Cardiac septum (tissue), 1 donor: ENCODE data around the gene GAS7. TPM values are rescaled to one million over a fixed set of nuclear protein-coding genes. Genes with fewer than 3 reads are reported as not detected.
A peak's percentile ranks its signal among the peaks of the same experiment; 100 is the strongest.

Experiments
- DNase-seq: peaks from one replicate; pipeline ENCODE4 v3.0.0-alpha.2; 2020; ENCODE audit warnings: low spot score
- intact Hi-C: fragments of 100-400 bp; cut with DNase I; formaldehyde crosslinking; loops from one replicate; pipeline ENCODE4 v1.14.0; 2022
- total RNA-seq: library from RNA; stranded (reverse); fragmentation: NEBNext Ultra II Directional; extraction: Animal tissue kit (Norgen Biotek cat#: 25700); gene quantifications from one replicate; pipeline ENCODE4 v1.2.1, GENCODE V29; 2021
- donor health status: DM: no; HTN: no; CAD: no.

Gene GAS7
- total RNA-seq, 1 donor from 2014 or later = 75.9 TPM

GRCh38 chr17:10147040-10147439 is 51.4 kb downstream of the GAS7 start:
- no peak for DNase-seq
- intact Hi-C loops = no loop called here

- intact Hi-C loops = no loop called here
- DNase-seq = no peak
Observed at GRCh38 chr17:10144982-10145381, 53.4 kb downstream of the GAS7 start.

- intact Hi-C loops = no loop called here
- no peak for DNase-seq
Observed at GRCh38 chr17:10144456-10144855, 54.0 kb downstream of the GAS7 start.

- DNase-seq = no peak
- intact Hi-C loops = no loop called here
Observed at GRCh38 chr17:10141436-10141835, 57.0 kb downstream of the GAS7 start.

GRCh38 chr17:10139577-10139976 is 58.8 kb downstream of the GAS7 start:
- no peak for DNase-seq
- intact Hi-C loops = no loop called here

GRCh38 chr17:10136258-10136981 is 62.0 kb downstream of the GAS7 start:
- DNase-seq = no peak
- intact Hi-C loops = no loop called here

GRCh38 chr17:10135539-10136257 is 62.7 kb downstream of the GAS7 start:
- DNase-seq = no peak
- intact Hi-C loops = no loop called here

GRCh38 chr17:10130677-10131076 is 67.7 kb downstream of the GAS7 start:
- DNase-seq = no peak
- intact Hi-C loops = no loop called here

- intact Hi-C loops = no loop called here
- DNase-seq = no peak
Observed at GRCh38 chr17:10130263-10130662, 68.1 kb downstream of the GAS7 start.

GRCh38 chr17:10127819-10128425 is 70.5 kb downstream of the GAS7 start:
- DNase-seq = peak; percentile 89
- intact Hi-C loops = no loop called here

GRCh38 chr17:10126616-10127501 is 71.5 kb downstream of the GAS7 start:
- no peak for DNase-seq
- intact Hi-C loops = no loop called here

- DNase-seq = no peak
- intact Hi-C loops = no loop called here
Observed at GRCh38 chr17:10126276-10126615, 72.2 kb downstream of the GAS7 start.

GRCh38 chr17:10125531-10126275 is 72.7 kb downstream of the GAS7 start:
- DNase-seq = no peak
- intact Hi-C loops = no loop called here

- intact Hi-C loops = no loop called here
- no peak for DNase-seq
Observed at GRCh38 chr17:10123093-10123492, 75.3 kb downstream of the GAS7 start.

GRCh38 chr17:10121971-10122707 is 76.3 kb downstream of the GAS7 start:
- no peak for DNase-seq
- intact Hi-C loops = no loop called here

- DNase-seq = no peak
- intact Hi-C loops = no loop called here
Observed at GRCh38 chr17:10120749-10121148, 77.7 kb downstream of the GAS7 start.

- intact Hi-C loops = no loop called here
- no peak for DNase-seq
Observed at GRCh38 chr17:10120109-10120485, 78.3 kb downstream of the GAS7 start.

GRCh38 chr17:10119203-10120108 is 79.0 kb downstream of the GAS7 start:
- intact Hi-C loops = loop anchor here (5.0 to 10.0 kb wide), 2 partner anchors 147 to 175 kb away; no protein-coding TSS in a partner anchor
- DNase-seq = peak; percentile 83
